ENCODE results near the gene PAK1. TPM values are rescaled to one million over a fixed set of nuclear protein-coding genes. Genes with fewer than 3 reads are reported as not detected.

The PAK1 gene
- total and polyA plus RNA-seq, 9 of the 15 experiments (the other 6 are each of a cell fraction or from before 2014, with no cell fraction given) = 0.52 to 11.7 (median 1.9) TPM

GRCh38 chr11:77436506-77436905, 37.4 kb downstream of the PAK1 start:
- no peak overlapping the region for H3K27ac ChIP-seq (ENCODE audit: extremely low read depth, low read depth, low read length)
- FAIRE-seq (no peak), ATAC-seq (no peak), DNase-seq (ENCODE audit: extremely low read depth in 1 of 4, low spot score in 3 of 4) (no peak)
- no peaks in the 10 kb centered on the region for H3K9me1 ChIP-seq (ENCODE audit: control insufficient read depth, insufficient read depth, low read length)
- in situ Hi-C loops (cut with MboI) (no loop called here), intact Hi-C loops (cut with micrococcal nuclease) (no loop called here)
- no peak overlapping the region for H2AFZ ChIP-seq (ENCODE audit: low read depth, low read length)
- ChIA-PET POLR2A (no interaction called here), CTCF (ENCODE audit: low intra/inter-chr PET ratio) (interaction anchor here (0.7 kb wide), 1 partner anchor 131 kb away, joined by 3 read pairs; no protein-coding TSS in a partner anchor)
- TF ChIP-seq POLR2AphosphoS2 (IDR thresholded peaks at IDR 0.05; ENCODE audit: low read length) (no peak), FOXM1 (IDR thresholded peaks at IDR 0.05; ENCODE audit: low read depth) (no peak), FOXM1 (CRISPR knock-in tag; IDR thresholded peaks at IDR 0.05; ENCODE audit: low read depth) (no peak), SIN3B (IDR thresholded peaks at IDR 0.05; ENCODE audit: low read depth) (no peak), MTF1 (CRISPR knock-in tag; IDR thresholded peaks at IDR 0.05; ENCODE audit: borderline replicate concordance) (no peak), PHB (CRISPR knock-in tag; IDR thresholded peaks at IDR 0.05) (no peak), SMARCA5 (IDR thresholded peaks at IDR 0.05) (no peak), HMG20B (CRISPR knock-in tag; IDR thresholded peaks at IDR 0.05) (no peak), PATZ1 (CRISPR knock-in tag; IDR thresholded peaks at IDR 0.05; ENCODE audit: borderline replicate concordance) (no peak), TSHZ1 (CRISPR knock-in tag; IDR thresholded peaks at IDR 0.05) (no peak), PHF8 (IDR thresholded peaks at IDR 0.05; ENCODE audit: borderline replicate concordance, low read length) (no peak), ZNF740 (CRISPR knock-in tag; IDR thresholded peaks at IDR 0.05) (no peak), ZNF740 (tag; IDR thresholded peaks at IDR 0.05) (no peak), MED1 (CRISPR knock-in tag; IDR thresholded peaks at IDR 0.05; ENCODE audit: borderline replicate concordance) (no peak)
- WGBS (ENCODE audit: insufficient coverage, low coverage, missing lambda C conversion rate) = 0% methylated on average over 1 of the region's 1 CpG
- no peak overlapping the region for H3K4me2 ChIP-seq (ENCODE audit: insufficient read depth, low read length)
- H3K4me3 ChIP-seq = no peak overlapping the region
- H3K27me3 ChIP-seq (ENCODE audit: control insufficient read depth in 2 of 2, insufficient read depth in 2 of 2, low read length in 2 of 2) = no peaks in the 10 kb centered on the region; a peak in 2 of 5 replicates
- H3K79me2 ChIP-seq (ENCODE audit: control insufficient read depth, insufficient read depth, low read length) = no peaks in the 10 kb centered on the region
- H3K9ac ChIP-seq (ENCODE audit: insufficient read depth in 1 of 2, low read depth in 2 of 2, low read length in 2 of 2) = no peak overlapping the region
- H4K20me1 ChIP-seq (replicated peaks; ENCODE audit: control insufficient read depth, insufficient read depth, low read length) = no peaks in the 10 kb centered on the region
- H3K36me3 ChIP-seq (ENCODE audit: control insufficient read depth, insufficient read depth, low read length) = no peaks in the 10 kb centered on the region
- H3K9me3 ChIP-seq (replicated peaks; ENCODE audit: control insufficient read depth, insufficient read depth, low read depth, low read length) = no peaks in the 10 kb centered on the region
- H3K4me1 ChIP-seq (replicated peaks in 1 of 2; ENCODE audit: control insufficient read depth in 2 of 2, insufficient read depth in 2 of 2, low read length in 2 of 2) = no peaks in the 10 kb centered on the region; a peak in 1 of 5 replicates
- BruUV-seq (replicated peaks) = no TSS peak
